ENCODE data around the gene FLRT1.

The FLRT1 gene

GRCh38 chr11:64034411-64034811, 1.3 kb upstream of the FLRT1 start:
- H3K27me3 Mint-ChIP-seq: peaks cover 52% of the 10 kb centered on the region
- H3K36me3 Mint-ChIP-seq (ENCODE audit: insufficient read depth): peaks cover 1% of the 10 kb centered on the region
- peak overlapping the region; percentile 64 for H3K4me3 Mint-ChIP-seq
- no peaks in the 10 kb centered on the region for H3K4me1 Mint-ChIP-seq
- H3K9me3 Mint-ChIP-seq: no peaks in the 10 kb centered on the region
- DNase-seq (ENCODE audit: low spot score in 2 of 2) (no peak), ATAC-seq (replicated peaks; ENCODE audit: extremely low read depth, poor library complexity, severe bottlenecking) (no peak)
- no peak overlapping the region for H3K27ac Mint-ChIP-seq (ENCODE audit: low read depth)

GRCh38 chr11:64035081-64035524, 628 bp upstream of the FLRT1 start:
- no peak for DNase-seq (ENCODE audit: low spot score in 2 of 2)
- no peak for ATAC-seq (replicated peaks; ENCODE audit: extremely low read depth, poor library complexity, severe bottlenecking)
- Mint-ChIP-seq H3K9me3 (no peaks in the 10 kb centered on the region), H3K27ac (ENCODE audit: low read depth) (no peak overlapping the region), H3K4me1 (no peaks in the 10 kb centered on the region), H3K27me3 (peaks cover 52% of the 10 kb centered on the region), H3K36me3 (ENCODE audit: insufficient read depth) (peaks cover 1% of the 10 kb centered on the region), H3K4me3 (peak overlapping the region; percentile 64)

DNA sequence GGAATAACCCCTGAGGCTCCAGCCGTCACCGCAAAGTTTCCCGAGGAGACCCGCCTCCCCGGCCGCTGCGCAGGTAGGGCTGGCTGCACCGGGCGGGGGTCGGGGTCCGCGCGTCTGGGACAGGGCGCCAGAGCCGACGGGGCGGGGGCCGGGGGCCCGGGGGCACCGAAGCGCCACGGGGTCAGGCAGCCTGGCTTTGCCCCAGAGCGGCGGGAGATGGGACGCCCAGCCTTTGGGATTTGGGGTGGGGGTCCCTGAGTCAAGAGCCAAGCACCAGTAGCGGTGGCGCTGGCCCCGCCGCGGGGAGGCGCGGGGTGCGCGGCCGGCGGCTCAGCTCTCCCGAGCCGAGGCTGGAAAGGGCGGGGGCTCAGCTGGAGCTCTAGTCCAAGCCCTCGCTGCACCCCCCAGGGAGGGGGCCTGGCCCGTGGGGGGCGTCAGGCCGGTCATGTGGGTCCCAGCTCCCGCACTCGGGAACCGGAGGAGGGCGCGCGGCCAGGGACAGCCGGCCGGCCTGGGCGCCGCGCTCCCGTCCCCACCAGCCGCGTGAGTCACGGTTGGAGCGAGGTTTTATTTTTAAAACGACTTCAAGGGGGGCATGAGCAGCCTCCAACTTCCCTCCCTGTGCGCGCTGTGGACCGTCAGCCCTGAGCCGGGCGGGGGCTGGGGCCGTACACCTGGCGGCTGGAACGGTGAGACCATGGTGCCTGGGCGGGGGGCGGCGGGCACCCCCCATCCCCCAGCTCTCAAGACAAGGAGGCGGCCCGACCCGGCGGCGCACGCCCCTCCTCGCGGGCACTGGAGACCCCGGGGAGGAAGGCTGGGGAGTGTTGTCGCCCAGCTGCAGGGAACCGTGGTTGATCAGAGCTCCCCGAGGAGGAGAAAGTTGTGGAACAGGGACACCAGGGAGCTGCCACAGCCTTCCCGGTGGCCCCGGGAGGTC, 626 bp downstream of the FLRT1 start:
- no peak overlapping the region for H3K4me3 Mint-ChIP-seq
- DNase-seq (ENCODE audit: low spot score in 2 of 2): no peak
- H3K36me3 Mint-ChIP-seq (ENCODE audit: insufficient read depth): peaks cover 1% of the 10 kb centered on the region
- H3K9me3 Mint-ChIP-seq: no peaks in the 10 kb centered on the region
- no peak overlapping the region for H3K27ac Mint-ChIP-seq (ENCODE audit: low read depth)
- no peaks in the 10 kb centered on the region for H3K4me1 Mint-ChIP-seq
- no peak for ATAC-seq (replicated peaks; ENCODE audit: extremely low read depth, poor library complexity, severe bottlenecking)
- peaks cover 51% of the 10 kb centered on the region for H3K27me3 Mint-ChIP-seq

GRCh38 chr11:64037027-64037634, 1.4 kb downstream of the FLRT1 start:
- Mint-ChIP-seq H3K27ac (ENCODE audit: low read depth) (no peak overlapping the region), H3K36me3 (ENCODE audit: insufficient read depth) (peaks cover 1% of the 10 kb centered on the region), H3K4me1 (no peaks in the 10 kb centered on the region), H3K4me3 (no peak overlapping the region), H3K9me3 (no peaks in the 10 kb centered on the region), H3K27me3 (peaks cover 51% of the 10 kb centered on the region)
- no peak for ATAC-seq (replicated peaks; ENCODE audit: extremely low read depth, poor library complexity, severe bottlenecking)
- no peak for DNase-seq (ENCODE audit: low spot score in 2 of 2)

DNA sequence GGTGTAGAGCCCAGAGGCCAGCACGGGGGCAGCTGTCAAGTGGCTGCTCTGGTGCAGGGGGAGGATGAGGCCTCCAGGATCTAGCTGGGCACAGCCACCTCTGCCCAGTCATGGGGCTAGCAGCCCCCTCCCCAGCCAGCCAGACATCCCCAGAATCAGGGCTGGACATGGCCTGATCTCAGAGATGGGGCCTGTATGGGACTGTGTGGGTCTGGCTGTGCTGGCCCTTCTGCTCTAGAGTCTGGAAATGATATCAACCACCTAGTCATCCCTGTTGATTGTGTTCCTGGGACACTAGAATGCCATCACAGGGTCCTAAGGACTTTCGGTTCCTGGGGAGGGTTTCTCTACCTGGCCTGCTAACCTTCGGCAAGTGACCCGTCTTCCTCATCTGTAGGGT, 2.8 kb downstream of the FLRT1 start:
- ATAC-seq (replicated peaks; ENCODE audit: extremely low read depth, poor library complexity, severe bottlenecking): no peak
- no peak overlapping the region for H3K4me3 Mint-ChIP-seq
- H3K36me3 Mint-ChIP-seq (ENCODE audit: insufficient read depth): peaks cover 1% of the 10 kb centered on the region
- peaks cover 40% of the 10 kb centered on the region for H3K27me3 Mint-ChIP-seq
- no peak for DNase-seq (ENCODE audit: low spot score in 2 of 2)
- no peak overlapping the region for H3K27ac Mint-ChIP-seq (ENCODE audit: low read depth)
- H3K4me1 Mint-ChIP-seq: no peaks in the 10 kb centered on the region
- no peaks in the 10 kb centered on the region for H3K9me3 Mint-ChIP-seq

- no peak overlapping the region for H3K27ac Mint-ChIP-seq (ENCODE audit: low read depth)
- H3K27me3 Mint-ChIP-seq: peaks cover 34% of the 10 kb centered on the region
- H3K4me1 Mint-ChIP-seq: no peaks in the 10 kb centered on the region
- ATAC-seq (replicated peaks; ENCODE audit: extremely low read depth, poor library complexity, severe bottlenecking): no peak
- DNase-seq (ENCODE audit: low spot score in 2 of 2): no peak
- no peaks in the 10 kb centered on the region for H3K9me3 Mint-ChIP-seq
- H3K4me3 Mint-ChIP-seq: no peak overlapping the region
- peaks cover 1% of the 10 kb centered on the region for H3K36me3 Mint-ChIP-seq (ENCODE audit: insufficient read depth)
Observed at GRCh38 chr11:64039012-64039665, 3.4 kb downstream of the FLRT1 start.

DNA sequence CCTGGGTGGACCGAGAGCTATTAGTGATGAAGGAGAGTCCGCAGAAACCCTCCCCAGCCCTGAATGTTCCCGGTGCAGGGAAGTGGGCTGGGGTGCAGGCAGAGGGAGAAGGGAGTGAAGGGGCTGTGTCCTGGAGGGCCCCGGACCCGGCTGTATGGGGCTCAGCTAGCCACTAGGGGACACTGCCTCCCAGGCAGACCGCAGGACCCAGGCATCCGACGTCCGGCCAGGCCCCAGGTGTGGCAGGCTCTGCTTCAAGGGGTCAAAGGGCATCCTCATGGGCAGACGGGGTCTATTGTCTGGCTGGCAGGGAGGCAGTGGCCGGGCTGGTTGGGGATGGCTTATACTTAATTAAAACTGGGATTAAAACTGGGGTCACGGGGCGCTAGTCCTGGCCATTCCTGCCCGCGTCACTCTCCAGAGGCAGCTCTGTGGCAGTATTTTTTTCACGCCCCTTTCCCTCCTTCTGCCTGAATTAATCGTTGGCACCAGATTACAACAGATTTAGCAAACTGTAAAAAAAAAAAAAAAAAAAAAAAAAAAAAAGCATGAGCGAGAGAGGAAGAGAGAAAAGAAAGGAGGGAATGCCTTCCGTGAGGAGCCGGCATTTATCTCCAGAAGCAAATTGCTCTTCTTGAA, 5.1 kb downstream of the FLRT1 start:
- no peaks in the 10 kb centered on the region for H3K4me1 Mint-ChIP-seq
- no peak overlapping the region for H3K27ac Mint-ChIP-seq (ENCODE audit: low read depth)

DNA sequence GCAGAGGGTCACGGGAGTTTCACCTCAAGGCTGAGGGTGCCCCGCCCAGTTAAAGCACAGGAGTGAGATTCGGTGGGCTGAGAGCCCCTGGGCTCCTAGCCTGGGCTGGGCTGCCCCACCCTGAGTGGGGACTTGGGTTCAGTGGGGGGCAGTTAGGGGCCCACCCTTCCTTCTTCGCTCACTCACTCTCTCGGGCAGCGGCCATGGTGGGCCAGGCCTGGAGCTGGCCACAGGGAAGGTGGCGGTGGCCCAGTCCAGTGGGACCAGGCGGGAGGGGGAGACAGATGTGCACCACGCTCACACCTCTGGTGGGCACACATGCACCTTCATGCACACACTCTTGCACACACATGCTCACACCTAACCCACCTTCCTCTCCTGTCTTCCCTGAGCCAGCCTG, 6.1 kb downstream of the FLRT1 start:
- Mint-ChIP-seq H3K27ac (ENCODE audit: low read depth) (no peak overlapping the region), H3K9me3 (no peaks in the 10 kb centered on the region), H3K4me3 (no peak overlapping the region), H3K4me1 (no peaks in the 10 kb centered on the region), H3K36me3 (ENCODE audit: insufficient read depth) (no peaks in the 10 kb centered on the region), H3K27me3 (peaks cover 20% of the 10 kb centered on the region)
- ATAC-seq (replicated peaks; ENCODE audit: extremely low read depth, poor library complexity, severe bottlenecking) (no peak), DNase-seq (ENCODE audit: low spot score in 2 of 2) (no peak)

More for the DNA sequence above, 5.1 kb downstream of the FLRT1 start:
- Mint-ChIP-seq H3K4me3 (no peak overlapping the region), H3K9me3 (no peaks in the 10 kb centered on the region), H3K27me3 (peaks cover 20% of the 10 kb centered on the region), H3K36me3 (ENCODE audit: insufficient read depth) (no peaks in the 10 kb centered on the region)
- ATAC-seq (replicated peaks; ENCODE audit: extremely low read depth, poor library complexity, severe bottlenecking): no peak
- no peak for DNase-seq (ENCODE audit: low spot score in 2 of 2)

DNA sequence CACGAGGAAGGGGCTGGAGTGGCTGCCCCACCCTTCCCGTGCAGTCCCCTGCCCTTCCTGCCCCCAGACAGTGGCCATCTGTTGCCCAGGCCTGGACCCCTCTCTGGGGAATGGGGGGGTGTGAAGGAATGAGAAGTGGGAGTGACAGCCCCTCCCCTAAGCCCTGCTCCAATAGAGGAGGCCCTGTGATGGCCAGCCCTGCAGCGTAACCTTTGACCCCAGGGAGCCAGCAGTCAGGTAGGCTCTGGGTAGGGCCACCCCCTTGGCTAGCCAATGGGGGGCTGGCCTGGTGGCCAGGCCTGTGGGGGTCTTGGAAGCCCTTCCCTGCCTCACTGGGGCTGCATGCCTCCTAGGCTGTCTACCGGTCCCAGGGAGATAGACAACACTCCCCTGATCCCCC, 6.6 kb downstream of the FLRT1 start:
- no peaks in the 10 kb centered on the region for H3K36me3 Mint-ChIP-seq (ENCODE audit: insufficient read depth)
- H3K9me3 Mint-ChIP-seq: no peaks in the 10 kb centered on the region
- no peak overlapping the region for H3K4me3 Mint-ChIP-seq
- no peak for DNase-seq (ENCODE audit: low spot score in 2 of 2)
- no peaks in the 10 kb centered on the region for H3K4me1 Mint-ChIP-seq
- ATAC-seq (replicated peaks; ENCODE audit: extremely low read depth, poor library complexity, severe bottlenecking): no peak
- H3K27me3 Mint-ChIP-seq: peaks cover 15% of the 10 kb centered on the region
- H3K27ac Mint-ChIP-seq (ENCODE audit: low read depth): no peak overlapping the region

- Mint-ChIP-seq H3K36me3 (ENCODE audit: insufficient read depth) (no peaks in the 10 kb centered on the region), H3K4me3 (no peak overlapping the region), H3K9me3 (no peaks in the 10 kb centered on the region), H3K27ac (ENCODE audit: low read depth) (no peak overlapping the region), H3K27me3 (peaks cover 13% of the 10 kb centered on the region), H3K4me1 (no peaks in the 10 kb centered on the region)
- ATAC-seq (replicated peaks; ENCODE audit: extremely low read depth, poor library complexity, severe bottlenecking) (no peak), DNase-seq (ENCODE audit: low spot score in 2 of 2) (no peak)
Observed at GRCh38 chr11:64043545-64043944, 7.8 kb downstream of the FLRT1 start.

DNA sequence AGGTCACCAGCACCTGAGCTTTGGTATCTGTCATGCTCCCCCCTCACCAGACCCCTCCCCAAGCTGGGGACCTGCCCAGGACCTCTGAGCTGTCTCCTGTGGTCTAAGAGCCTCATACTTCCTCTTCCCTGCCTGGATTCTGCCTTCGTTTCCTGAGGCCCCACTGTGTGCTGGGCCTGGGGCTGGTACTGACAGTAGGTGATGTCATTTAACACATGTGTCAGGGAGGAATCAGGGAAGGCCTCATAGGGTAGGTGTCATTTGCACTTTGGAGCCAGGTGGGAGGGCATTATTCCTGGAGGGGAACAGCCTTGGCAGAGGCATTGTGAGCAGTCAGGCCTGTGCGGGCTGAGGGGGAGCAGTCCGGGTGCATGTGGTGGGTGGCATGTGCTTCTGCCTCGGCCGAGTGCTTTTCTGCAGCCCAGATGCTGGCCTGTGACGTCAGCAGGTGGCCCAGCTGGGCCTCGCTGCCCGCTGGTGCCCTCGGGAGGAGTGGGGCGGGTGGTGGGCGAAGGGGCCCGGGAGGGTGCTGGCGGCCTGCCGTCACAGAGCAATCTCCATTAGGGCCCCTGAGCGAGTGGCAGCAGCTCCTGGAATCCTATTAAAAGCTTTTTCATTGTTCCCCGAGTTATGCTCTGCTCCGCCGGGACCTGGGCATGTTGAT, 9.1 kb downstream of the FLRT1 start:
- H3K9me3 Mint-ChIP-seq: no peaks in the 10 kb centered on the region
- no peaks in the 10 kb centered on the region for H3K36me3 Mint-ChIP-seq (ENCODE audit: insufficient read depth)
- DNase-seq (ENCODE audit: low spot score in 2 of 2) (no peak), ATAC-seq (replicated peaks; ENCODE audit: extremely low read depth, poor library complexity, severe bottlenecking) (no peak)
- H3K4me3 Mint-ChIP-seq: no peak overlapping the region
- H3K4me1 Mint-ChIP-seq: no peaks in the 10 kb centered on the region
- H3K27ac Mint-ChIP-seq (ENCODE audit: low read depth): no peak overlapping the region
- H3K27me3 Mint-ChIP-seq: peaks cover 10% of the 10 kb centered on the region

DNA sequence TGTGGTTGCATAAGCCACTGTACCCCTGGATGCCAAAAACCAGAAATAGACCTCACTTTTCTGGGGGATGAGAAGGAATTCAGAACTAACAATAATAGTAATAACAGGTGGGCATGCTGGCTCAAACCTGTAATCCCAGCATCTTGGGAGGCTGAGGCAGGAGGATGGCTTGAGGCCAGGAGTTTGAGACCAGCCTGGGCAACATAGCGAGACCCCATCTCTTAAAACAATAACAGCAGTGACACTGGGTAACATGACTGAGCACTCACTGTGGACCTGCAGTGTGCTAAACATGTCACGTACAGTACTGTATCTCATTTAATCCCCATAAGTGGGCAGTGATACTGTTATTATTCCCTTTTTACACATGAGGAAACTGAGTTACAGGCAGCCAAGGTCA, 10.0 kb downstream of the FLRT1 start:
- no peaks in the 10 kb centered on the region for H3K4me1 Mint-ChIP-seq
- ATAC-seq (replicated peaks; ENCODE audit: extremely low read depth, poor library complexity, severe bottlenecking) (no peak), DNase-seq (ENCODE audit: low spot score in 2 of 2) (no peak)
- no peaks in the 10 kb centered on the region for H3K9me3 Mint-ChIP-seq
- H3K27ac Mint-ChIP-seq (ENCODE audit: low read depth): no peak overlapping the region
- no peak overlapping the region for H3K4me3 Mint-ChIP-seq
- H3K36me3 Mint-ChIP-seq (ENCODE audit: insufficient read depth): no peaks in the 10 kb centered on the region
- H3K27me3 Mint-ChIP-seq: peaks cover 1% of the 10 kb centered on the region
